ENCODE data around the gene LDLRAD2.

GRCh38 chr1:21869620-21870121 lies 57.6 kb downstream of the LDLRAD2 start:
- TF ChIP-seq EZH2 (IDR thresholded peaks at IDR 0.05) = no peak
- TF ChIP-seq CTCF (IDR thresholded peaks at IDR 0.05 in 2 of 3, conservative IDR thresholded peaks at IDR 0.05 in 1 of 3; ENCODE audit: borderline replicate concordance in 1 of 3, insufficient read depth in 1 of 3, low read depth in 2 of 3, low read length in 2 of 3) = no peak
- TF ChIP-seq REST (IDR thresholded peaks at IDR 0.05; ENCODE audit: low read depth) = no peak
- TF ChIP-seq POLR2A (IDR thresholded peaks at IDR 0.05; ENCODE audit: borderline replicate concordance, extremely low read depth, insufficient read depth, insufficient read length) = no peak
- no peak for TF ChIP-seq SRF (IDR thresholded peaks at IDR 0.05; ENCODE audit: low read depth)
- no peak; the same call in 1 of the 2 replicates for TF ChIP-seq FOSL1 (IDR thresholded peaks at IDR 0.05; ENCODE audit: low read depth)
- no peak for TF ChIP-seq EGR1 (IDR thresholded peaks at IDR 0.05; ENCODE audit: low read depth)
- TF ChIP-seq POLR2AphosphoS5 (IDR thresholded peaks at IDR 0.05; ENCODE audit: low read depth, low read length) = 0 out of 2 replicates have a peak, but pooled peaks have one; percentile 22
- TF ChIP-seq RAD21 (IDR thresholded peaks at IDR 0.05; ENCODE audit: low read depth) = no peak
- TF ChIP-seq SP1 (IDR thresholded peaks at IDR 0.05; ENCODE audit: low read depth) = no peak; the same call in 1 of the 2 replicates

All from HCT116 (cell line).